Panc1 (cell line): ENCODE results near the gene MS4A15. TPM values are rescaled to one million over a fixed set of nuclear protein-coding genes. Genes with fewer than 3 reads are reported as not detected.

Source experiments
- ATAC-seq: fragments of 200-7000 bp; cut with Tn5 transposase; 2 replicates; pipeline ENCODE4 v1.9.1; 2020; ENCODE audit warnings: mild to moderate bottlenecking, moderate library complexity
- BruUV-seq: library from RNA; stranded (reverse); fragments of 400-500 nt; replicated peaks from 2 replicates; lab custom pipeline; 2021; lab: Mats Ljungman, UMichigan
- CTCF ChIA-PET: fragments of 300-600 bp; sonication (Branson Sonifier 250); formaldehyde crosslinking; loops from one replicate; lab custom pipeline; 2022; ENCODE audit warnings: antibody characterized with exemption; lab: Charles Lee
- POLR2A ChIA-PET: fragments of 300-600 bp; sonication (Branson Sonifier 250); formaldehyde crosslinking; loops from one replicate; lab custom pipeline; 2022; ENCODE audit warnings: antibody characterized with exemption; lab: Charles Lee
- DNase-seq: peaks from one replicate; pipeline ENCODE4 v3.0.0-alpha.2; 2010; ENCODE audit warnings: low read depth, low spot score
- H3K27ac ChIP-seq: 2 replicates; pipeline ENCODE4 v1.5.1; 2011; ENCODE audit warnings: mild to moderate bottlenecking, low read length, inconsistent platforms
- H3K27me3 ChIP-seq: fragments of 200-500 bp; sonication (Bioruptor generic); 2 replicates; pipeline ENCODE4 v1.6.0; 2014; ENCODE audit warnings: low read length, inconsistent platforms; ENCODE audit not compliant: control insufficient read depth, insufficient read depth
- H3K36me3 ChIP-seq: fragments of 200-500 bp; sonication (Bioruptor generic); 2 replicates; pipeline ENCODE4 v1.5.1; 2014; ENCODE audit warnings: inconsistent platforms, mild to moderate bottlenecking, low read length, moderate library complexity; ENCODE audit not compliant: control insufficient read depth, insufficient read depth
- H3K4me1 ChIP-seq: 2 replicates; pipeline ENCODE4 v1.5.1; 2011; ENCODE audit warnings: inconsistent platforms, mild to moderate bottlenecking, low read length, moderate library complexity; ENCODE audit not compliant: control insufficient read depth, insufficient read depth
- H3K4me3 ChIP-seq, 2 experiments: 2 replicates each; pipeline ENCODE4 v1.5.1; 2011 to 2012; ENCODE audit warnings: low read depth in 2 of 2, low read length in 2 of 2, mild to moderate bottlenecking in 2 of 2, inconsistent platforms in 1 of 2, moderate library complexity in 1 of 2
- H3K9me3 ChIP-seq: fragments of 200-500 bp; sonication (Bioruptor generic); 2 replicates; pipeline ENCODE4 v1.5.1; 2014; ENCODE audit warnings: low read depth, mild to moderate bottlenecking, inconsistent platforms, low read length, moderate library complexity; ENCODE audit not compliant: control insufficient read depth, insufficient read depth
- CTCF ChIP-seq: fragments of 450-650 bp; IDR thresholded peaks from 2 replicates; pipeline ENCODE4 v1.5.1; 2017; ENCODE audit warnings: mild to moderate bottlenecking
- POLR2AphosphoS5 ChIP-seq: IDR thresholded peaks from 2 replicates; pipeline ENCODE4 v1.6.1; 2012; ENCODE audit warnings: mild to moderate bottlenecking, low read depth, low read length, moderate library complexity
- REST ChIP-seq, 2 experiments: IDR thresholded peaks; 2 replicates each; pipeline ENCODE4 v1.6.1; 2011 to 2012; ENCODE audit warnings: low read depth in 2 of 2, control low read depth in 1 of 2, low read length in 1 of 2, mild to moderate bottlenecking in 1 of 2, moderate library complexity in 1 of 2; ENCODE audit not compliant: insufficient read depth in 1 of 2
- SIN3A ChIP-seq: IDR thresholded peaks from 2 replicates; pipeline ENCODE4 v1.6.1; 2012; ENCODE audit warnings: low read depth, mild to moderate bottlenecking, low read length, moderate library complexity, borderline replicate concordance; ENCODE audit not compliant: insufficient read depth
- TCF7L2 ChIP-seq: IDR thresholded peaks from 2 replicates; pipeline ENCODE4 v1.6.1; 2011; ENCODE audit warnings: mild to moderate bottlenecking, low read depth, low read length, inconsistent platforms
- in situ Hi-C: cut with HindIII; loops from 2 replicates; pipeline ENCODE4 v1.10.0; 2016; ENCODE audit warnings: low sequenced_read_pairs, low pct_unique_long_range_greater_than_20kb
- intact Hi-C: fragments of 100-400 bp; cut with micrococcal nuclease; formaldehyde crosslinking; loops from one replicate; pipeline ENCODE4 v1.10.0; 2022; ENCODE audit not compliant: unreplicated experiment
- total RNA-seq: library from RNA; stranded (reverse); gene quantifications from one replicate; pipeline ENCODE4 v1.2.1, GENCODE V29; 2021; ENCODE audit not compliant: unreplicated experiment

The MS4A15 gene
- total RNA-seq, 1 experiment from 2014 or later = not detected

GRCh38 chr11:60780065-60780464, 23.4 kb downstream of the MS4A15 start:
- Histone ChIP-seq H3K4me3 (no peak overlapping the region), H3K36me3 (no peaks in the 10 kb centered on the region), H3K27ac (no peak overlapping the region), H3K9me3 (no peaks in the 10 kb centered on the region), H3K4me1 (no peaks in the 10 kb centered on the region), H3K27me3 (no peaks in the 10 kb centered on the region)
- DNase-seq (no peak), ATAC-seq (no peak)
- ChIA-PET CTCF (no interaction called here), POLR2A (no interaction called here)
- intact Hi-C loops (no loop called here), in situ Hi-C loops (no loop called here)
- BruUV-seq = no TSS peak
- TF ChIP-seq SIN3A (no peak), TCF7L2 (no peak)

GRCh38 chr11:60780774-60781173, 24.1 kb downstream of the MS4A15 start:
- intact Hi-C loops (no loop called here), in situ Hi-C loops (no loop called here)
- no peak overlapping the region for H3K27ac ChIP-seq
- ATAC-seq = no peak
- DNase-seq = no peak
- CTCF ChIA-PET = no interaction called here
- no peaks in the 10 kb centered on the region for H3K4me1 ChIP-seq
- no peaks in the 10 kb centered on the region for H3K36me3 ChIP-seq
- H3K27me3 ChIP-seq = no peaks in the 10 kb centered on the region
- no peaks in the 10 kb centered on the region for H3K9me3 ChIP-seq
- TF ChIP-seq REST (IDR thresholded peaks at IDR 0.05; ENCODE audit: insufficient read depth in 1 of 2, low read depth in 2 of 2, low read length in 1 of 2) (no peak), CTCF (no peak), SIN3A (no peak), POLR2AphosphoS5 (no peak), TCF7L2 (no peak)
- no peak overlapping the region for H3K4me3 ChIP-seq
- no TSS peak for BruUV-seq
- POLR2A ChIA-PET = no interaction called here

GRCh38 chr11:60781286-60781980, 24.8 kb downstream of the MS4A15 start:
- no TSS peak for BruUV-seq
- ChIA-PET POLR2A (no interaction called here), CTCF (interaction anchor here (0.5 kb wide), 1 partner anchor 97 kb away, joined by 3 read pairs; no protein-coding TSS in a partner anchor)
- intact Hi-C loops = no loop called here
- DNase-seq = no peak
- no peaks in the 10 kb centered on the region for H3K36me3 ChIP-seq
- H3K27me3 ChIP-seq = no peaks in the 10 kb centered on the region
- in situ Hi-C loops = no loop called here
- H3K4me1 ChIP-seq = no peaks in the 10 kb centered on the region
- H3K9me3 ChIP-seq = no peaks in the 10 kb centered on the region
- no peak for TF ChIP-seq TCF7L2
- no peak for TF ChIP-seq CTCF
- TF ChIP-seq REST (IDR thresholded peaks at IDR 0.05; ENCODE audit: insufficient read depth in 1 of 2, low read depth in 2 of 2, low read length in 1 of 2) = no peak
- TF ChIP-seq SIN3A = no peak
- TF ChIP-seq POLR2AphosphoS5 = no peak
- H3K27ac ChIP-seq = no peak overlapping the region
- no peak for ATAC-seq
- no peak overlapping the region for H3K4me3 ChIP-seq
